Measurements from ENCODE around the gene SHISA8. TPM values are rescaled to one million over a fixed set of nuclear protein-coding genes. Genes with fewer than 3 reads are reported as not detected.
"Not testable (repeated sequence)": the region's sequence is repeated elsewhere in the genome, so short reads cannot be mapped to it uniquely, and the experiment has no call there.

Gene SHISA8
- total RNA-seq, 1 experiment from 2014 or later = not detected

DNA sequence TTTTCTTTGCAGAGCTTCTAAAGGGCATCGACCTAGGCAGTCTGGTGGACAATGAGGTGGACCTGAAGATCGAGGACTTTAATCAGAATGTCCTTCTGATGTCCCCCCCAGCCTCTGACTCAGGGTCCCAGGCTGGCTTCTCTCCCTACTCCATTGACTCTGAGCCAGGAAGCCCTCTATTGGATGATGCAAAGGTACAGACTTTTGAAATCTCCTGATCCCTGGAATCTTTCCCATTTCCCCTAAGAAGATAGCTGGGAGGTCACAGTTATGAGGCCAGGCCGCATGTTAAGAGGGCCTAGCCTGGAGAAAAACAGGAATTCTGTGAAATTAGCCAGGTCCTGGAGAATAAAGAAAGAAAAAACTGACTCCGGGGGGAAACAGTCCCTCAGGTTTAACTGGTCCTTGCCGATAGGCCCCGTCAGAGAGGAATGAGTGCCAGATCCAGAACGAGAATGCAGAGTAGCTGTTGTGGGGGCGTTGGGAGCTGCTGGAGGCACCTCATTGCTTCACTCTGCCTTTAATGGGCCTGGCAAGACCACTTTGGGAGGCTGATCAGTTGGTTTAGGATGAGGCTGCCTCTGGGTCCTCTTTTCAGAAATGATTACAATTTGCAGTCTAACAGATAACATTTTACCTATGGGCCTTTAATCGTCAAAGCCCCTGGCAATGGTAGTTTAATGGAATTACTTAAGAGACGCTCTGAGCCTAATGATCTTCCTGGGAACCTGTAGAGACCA, 39.2 kb downstream of the SHISA8 start:
- no peak for DNase-seq
- H3K27ac ChIP-seq = no peak overlapping the region
- H3K36me3 ChIP-seq = peaks cover 61% of the 10 kb centered on the region
- no peaks in the 10 kb centered on the region for H3K9me3 ChIP-seq (replicated peaks)
- no peaks in the 10 kb centered on the region for H3K27me3 ChIP-seq
- H3K4me1 ChIP-seq = no peaks in the 10 kb centered on the region
- no peak overlapping the region for H3K4me3 ChIP-seq

DNA sequence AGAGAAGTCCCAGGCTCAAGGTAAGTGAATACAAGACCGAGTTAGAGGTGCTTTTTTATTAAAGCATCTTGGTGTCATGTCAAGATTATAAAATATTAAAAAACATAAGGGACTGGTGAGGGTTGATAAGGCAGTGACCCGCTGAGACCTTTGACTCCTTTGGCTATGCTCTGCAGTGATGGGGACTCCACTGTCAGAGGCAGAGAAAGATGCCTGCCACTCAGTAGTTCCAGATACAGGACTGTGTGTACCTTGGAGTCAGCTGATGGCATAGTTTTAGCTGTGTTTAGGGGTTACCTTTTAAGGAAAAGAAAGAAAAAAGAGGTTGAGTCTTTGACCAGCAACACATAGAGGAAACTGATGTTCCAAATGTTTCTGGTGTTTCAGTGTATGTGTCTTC, 40.8 kb downstream of the SHISA8 start:
- H3K36me3 ChIP-seq = peaks cover 60% of the 10 kb centered on the region
- no peaks in the 10 kb centered on the region for H3K4me1 ChIP-seq
- H3K27ac ChIP-seq = no peak overlapping the region
- H3K4me3 ChIP-seq = no peak overlapping the region
- no peak for DNase-seq
- no peaks in the 10 kb centered on the region for H3K27me3 ChIP-seq
- H3K9me3 ChIP-seq (replicated peaks) = no peaks in the 10 kb centered on the region

GRCh38 chr22:41873391-41873790, 41.5 kb downstream of the SHISA8 start:
- no peaks in the 10 kb centered on the region for H3K4me1 ChIP-seq
- H3K27me3 ChIP-seq = no peaks in the 10 kb centered on the region
- H3K36me3 ChIP-seq = peaks cover 64% of the 10 kb centered on the region
- H3K9me3 ChIP-seq (replicated peaks) = no peaks in the 10 kb centered on the region
- H3K27ac ChIP-seq = no peak overlapping the region
- no peak overlapping the region for H3K4me3 ChIP-seq
- no peak for DNase-seq

GRCh38 chr22:41870786-41871185, 44.1 kb downstream of the SHISA8 start:
- DNase-seq = no peak
- Histone ChIP-seq H3K9me3 (replicated peaks) (no peaks in the 10 kb centered on the region), H3K4me1 (no peaks in the 10 kb centered on the region), H3K27me3 (no peaks in the 10 kb centered on the region), H3K36me3 (peaks cover 61% of the 10 kb centered on the region), H3K4me3 (no peak overlapping the region), H3K27ac (no peak overlapping the region)

DNA sequence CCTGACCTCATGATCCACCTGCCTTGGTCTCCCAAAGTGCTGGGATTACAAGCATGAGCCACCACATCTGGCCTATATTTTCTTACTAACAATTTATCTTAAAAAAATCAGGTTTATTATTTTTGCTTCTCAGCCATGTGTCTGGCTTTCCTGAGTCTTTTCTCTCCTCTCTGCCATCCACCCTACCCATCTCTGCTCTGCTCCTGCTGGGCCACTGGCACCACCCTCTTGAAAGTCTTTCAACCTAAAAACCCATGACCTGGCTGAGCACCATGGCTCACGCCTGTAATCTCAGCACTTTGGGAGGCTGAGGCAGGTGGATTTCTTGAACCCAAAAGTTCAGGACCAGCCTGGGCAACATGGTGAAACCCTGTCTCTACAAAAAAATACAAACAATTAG, 44.8 kb downstream of the SHISA8 start:
- not testable (repeated sequence) for H3K4me1 ChIP-seq; DNase-seq; H3K27ac ChIP-seq; H3K27me3 ChIP-seq; H3K9me3 ChIP-seq (replicated peaks); H3K4me3 ChIP-seq
- H3K36me3 ChIP-seq = peaks cover 54% of the 10 kb centered on the region

DNA sequence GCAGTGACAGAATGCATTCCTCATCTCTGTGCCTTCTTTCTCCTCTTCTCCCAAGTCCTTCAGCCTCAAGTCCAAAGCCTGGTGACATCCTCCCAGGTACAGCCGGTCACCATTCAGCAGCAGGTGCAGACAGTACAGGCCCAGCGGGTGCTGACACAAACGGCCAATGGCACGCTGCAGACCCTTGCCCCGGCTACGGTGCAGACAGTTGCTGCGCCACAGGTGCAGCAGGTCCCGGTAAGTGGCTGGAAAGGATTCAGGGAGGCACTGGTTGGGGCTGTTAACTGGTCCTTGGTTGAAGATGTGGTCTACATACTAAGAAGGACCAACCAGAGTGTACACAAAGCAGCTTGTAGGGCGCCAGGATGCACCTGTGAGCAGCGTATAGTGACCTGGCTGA, 46.3 kb downstream of the SHISA8 start:
- Histone ChIP-seq H3K4me1 (no peaks in the 10 kb centered on the region), H3K4me3 (no peak overlapping the region), H3K27ac (no peak overlapping the region), H3K9me3 (replicated peaks) (no peaks in the 10 kb centered on the region), H3K27me3 (no peaks in the 10 kb centered on the region), H3K36me3 (peaks cover 45% of the 10 kb centered on the region)
- DNase-seq = no peak

- H3K9me3 ChIP-seq (replicated peaks) = no peaks in the 10 kb centered on the region
- H3K27ac ChIP-seq = no peak overlapping the region
- H3K36me3 ChIP-seq = peaks cover 11% of the 10 kb centered on the region; the same call in 1 of the 2 replicates
- H3K27me3 ChIP-seq = no peaks in the 10 kb centered on the region
- H3K4me3 ChIP-seq = no peak overlapping the region
- H3K4me1 ChIP-seq = no peaks in the 10 kb centered on the region
- no peak for DNase-seq
Observed at GRCh38 chr22:41863472-41863871, 51.4 kb downstream of the SHISA8 start.

DNA sequence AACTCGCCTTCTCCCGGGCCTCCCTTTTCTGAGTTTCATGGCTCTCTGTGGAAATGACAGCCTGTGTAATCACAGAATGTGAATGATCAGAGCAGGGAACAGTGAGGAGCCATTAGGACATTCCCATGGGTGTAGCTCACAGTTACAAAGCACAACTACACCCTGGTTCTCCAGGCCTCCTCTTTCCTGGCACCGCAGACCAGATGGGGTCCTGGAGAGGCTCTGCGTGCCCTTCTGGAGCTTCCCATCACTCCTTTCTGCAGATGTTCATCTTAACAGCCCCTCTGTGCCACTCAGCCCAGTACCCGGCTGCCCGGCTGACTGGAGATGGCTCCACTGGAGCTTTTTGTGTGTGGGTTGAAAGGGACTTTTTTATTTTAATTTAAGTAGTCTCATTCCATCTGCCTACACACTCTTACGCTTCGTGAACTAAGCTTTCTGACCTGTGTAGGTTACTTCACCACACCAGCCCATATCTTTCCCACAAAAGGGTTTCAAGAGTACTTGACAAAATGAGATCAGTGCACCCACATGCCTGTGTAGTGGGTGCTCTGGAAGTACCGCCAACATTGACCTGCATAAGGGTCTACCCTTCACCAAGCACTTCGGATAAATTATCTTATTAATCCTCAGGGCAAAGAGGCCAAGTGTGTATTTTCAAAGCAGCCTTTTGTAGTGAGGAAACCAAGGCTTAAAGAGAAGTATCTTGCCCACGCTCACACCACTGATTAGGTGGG, 52.2 kb downstream of the SHISA8 start:
- H3K27ac ChIP-seq = no peak overlapping the region

GRCh38 chr22:41862160-41862529, 52.7 kb downstream of the SHISA8 start:
- Histone ChIP-seq H3K27ac (no peak overlapping the region), H3K4me1 (0 out of 2 replicates have a peak, but pooled peaks cover 3% of the 10 kb centered on the region), H3K4me3 (no peak overlapping the region), H3K36me3 (peaks cover 3% of the 10 kb centered on the region; the same call in 1 of the 2 replicates), H3K27me3 (no peaks in the 10 kb centered on the region), H3K9me3 (replicated peaks) (no peaks in the 10 kb centered on the region)
- no peak for DNase-seq

More for the DNA sequence above, 52.2 kb downstream of the SHISA8 start:
- Histone ChIP-seq H3K9me3 (replicated peaks) (no peaks in the 10 kb centered on the region), H3K27me3 (no peaks in the 10 kb centered on the region), H3K4me3 (no peak overlapping the region), H3K36me3 (peaks cover 6% of the 10 kb centered on the region; the same call in 1 of the 2 replicates), H3K4me1 (no peaks in the 10 kb centered on the region)
- DNase-seq = no peak

Other genes starting within 250 kb of the SHISA8 start
- 133 and 136 TPM in 2 replicates for gene SNU13, start 226.2 kb downstream of the SHISA8 start, total RNA-seq (2014; rRNA removed; shearing (Covaris generic))
- not detected in 2 replicates for gene MEI1, start 215.6 kb downstream of the SHISA8 start, total RNA-seq (2014; rRNA removed; shearing (Covaris generic))
- 19.8 and 21.2 TPM in 2 replicates for gene CCDC134, start 114.4 kb downstream of the SHISA8 start, total RNA-seq (2014; rRNA removed; shearing (Covaris generic))
- gene SREBF2, start 82.0 kb downstream of the SHISA8 start, total RNA-seq (2014; rRNA removed; shearing (Covaris generic)) = 100 and 103 TPM in 2 replicates
- 0.94 and 1.8 TPM in 2 replicates for gene TNFRSF13C, start 11.7 kb upstream of the SHISA8 start, total RNA-seq (2014; rRNA removed; shearing (Covaris generic))
- gene CENPM, start 32.1 kb upstream of the SHISA8 start, total RNA-seq (2014; rRNA removed; shearing (Covaris generic)) = 60.6 and 60.9 TPM in 2 replicates
- gene SEPTIN3, start 54.4 kb upstream of the SHISA8 start, total RNA-seq (2014; rRNA removed; shearing (Covaris generic)) = 1.1 TPM in 2 replicates
- gene WBP2NL, start 83.7 kb upstream of the SHISA8 start, total RNA-seq (2014; rRNA removed; shearing (Covaris generic)) = not detected in 2 replicates
- gene NAGA, start 155.7 kb upstream of the SHISA8 start, total RNA-seq (2014; rRNA removed; shearing (Covaris generic)) = 13.0 and 14.4 TPM in 2 replicates
- gene PHETA2, start 159.2 kb upstream of the SHISA8 start, total RNA-seq (2014; rRNA removed; shearing (Covaris generic)) = 0.05 TPM in 1 of 2 replicates, not detected in the other
- gene SMDT1, start 164.6 kb upstream of the SHISA8 start, total RNA-seq (2014; rRNA removed; shearing (Covaris generic)) = 24.6 and 26.6 TPM in 2 replicates
- 112 and 113 TPM in 2 replicates for gene NDUFA6, start 175.7 kb upstream of the SHISA8 start, total RNA-seq (2014; rRNA removed; shearing (Covaris generic))
- 0.04 TPM in 1 of 2 replicates, not detected in the other for gene CYP2D6, start 215.7 kb upstream of the SHISA8 start, total RNA-seq (2014; rRNA removed; shearing (Covaris generic))

Measured in SJCRH30 (cell line).